HCT116 (cell line): ENCODE measurements around the gene PPP1R3E. TPM values are rescaled to one million over a fixed set of nuclear protein-coding genes. Genes with fewer than 3 reads are reported as not detected.

Source experiments
- ATAC-seq: fragments of 200-7000 bp; cut with Tn5 transposase; 2 replicates; pipeline ENCODE4 v1.9.1; 2020; ENCODE audit warnings: mild to moderate bottlenecking, moderate library complexity
- BruUV-seq: library from RNA; stranded (reverse); fragments of 400-500 nt; replicated peaks from 2 replicates; lab custom pipeline; 2021; lab: Mats Ljungman, UMichigan
- CTCF ChIA-PET: fragments of 300-600 bp; sonication (Branson Sonifier 250); formaldehyde crosslinking; loops from one replicate; lab custom pipeline; 2021; ENCODE audit warnings: antibody characterized with exemption; lab: Charles Lee
- POLR2A ChIA-PET: fragments of 300-600, 350-600 bp; sonication (Branson Sonifier 250); formaldehyde crosslinking; loops from one replicate; lab custom pipeline; 2021; ENCODE audit warnings: antibody characterized with exemption; lab: Charles Lee
- RAD21 ChIA-PET, 2 experiments: fragments of 300-600 bp; sonication (Branson Sonifier 250); formaldehyde crosslinking; loops; one replicate each; lab custom pipeline; 2023; ENCODE audit warnings: low total read pairs in 2 of 2; ENCODE audit not compliant: uncharacterized antibody in 2 of 2, unreplicated experiment in 2 of 2, low non-redundant PET in 1 of 2; lab: Charles Lee
- DNase-seq: peaks from one replicate; pipeline ENCODE4 v3.0.0-alpha.2; 2010; ENCODE audit warnings: low read depth, low spot score
- H2AFZ ChIP-seq: fragments of 200-600 bp; shearing (Covaris generic), sonication (generic); 2 replicates; pipeline ENCODE4 v1.6.1; 2017; ENCODE audit warnings: low read depth, mixed run types, mixed read lengths, antibody characterized with exemption, low read length; ENCODE audit not compliant: poor library complexity, severe bottlenecking
- H3K27ac ChIP-seq: 2 replicates; pipeline ENCODE4 v1.5.1; 2012; ENCODE audit warnings: low read depth, low read length
- H3K27me3 ChIP-seq: fragments of 200-600 bp; sonication (generic); 2 replicates; pipeline ENCODE4 v1.6.1; 2016; ENCODE audit warnings: mixed run types, low read length, mixed read lengths; ENCODE audit not compliant: insufficient read depth
- H3K36me3 ChIP-seq, 2 experiments: fragments of 200-500 bp in 1 of 2; fragments of 200-600 bp in 1 of 2; sonication (Bioruptor generic) in 1 of 2; sonication (generic) in 1 of 2; 2 replicates each; pipeline versions ENCODE4 v1.5.1 to v1.6.1; 2014 to 2016; ENCODE audit warnings: low read length in 2 of 2, inconsistent platforms in 1 of 2, mixed read lengths in 1 of 2, mixed run types in 1 of 2; ENCODE audit not compliant: insufficient read depth in 2 of 2, control insufficient read depth in 1 of 2
- H3K4me1 ChIP-seq, 2 experiments: fragments of 200-600 bp in 1 of 2; sonication (generic) in 1 of 2; 2 replicates each; pipeline versions ENCODE4 v1.5.1 to v1.6.1; 2012 to 2017; ENCODE audit warnings: low read length in 2 of 2, inconsistent platforms in 1 of 2, mild to moderate bottlenecking in 1 of 2, mixed read lengths in 1 of 2, mixed run types in 1 of 2, moderate library complexity in 1 of 2; ENCODE audit not compliant: insufficient read depth in 2 of 2, control insufficient read depth in 1 of 2
- H3K4me2 ChIP-seq: fragments of 200-600 bp; sonication (generic); 2 replicates; pipeline ENCODE4 v1.6.1; 2017; ENCODE audit warnings: mixed run types, low read length, mixed read lengths
- H3K4me3 ChIP-seq, 2 experiments: fragments of 200-600 bp in 1 of 2; sonication (generic) in 1 of 2; replicated peaks in 1 of 2; 2 replicates each; pipeline ENCODE4 v1.5.1; 2011 to 2016; ENCODE audit warnings: low read length in 2 of 2, control low read depth in 1 of 2, low read depth in 1 of 2, mild to moderate bottlenecking in 1 of 2, mixed read lengths in 1 of 2, mixed run types in 1 of 2
- H3K79me2 ChIP-seq: fragments of 200-600 bp; sonication (generic); 2 replicates; pipeline ENCODE4 v1.6.1; 2017; ENCODE audit warnings: mild to moderate bottlenecking, mixed run types, low read length, moderate library complexity, mixed read lengths; ENCODE audit not compliant: insufficient read depth
- H3K9ac ChIP-seq: fragments of 200-600 bp; sonication (generic); 2 replicates; pipeline ENCODE4 v1.6.1; 2016; ENCODE audit warnings: low read length, mixed read lengths
- H3K9me2 ChIP-seq: fragments of 200-600 bp; sonication (generic), shearing (Covaris generic); 2 replicates; pipeline ENCODE4 v1.6.1; 2017; ENCODE audit warnings: mixed run types, mild to moderate bottlenecking, moderate library complexity; ENCODE audit not compliant: insufficient read depth
- H3K9me3 ChIP-seq, 2 experiments: fragments of 200-500 bp in 1 of 2; fragments of 200-600 bp in 1 of 2; sonication (Bioruptor generic) in 1 of 2; sonication (generic) in 1 of 2; 2 replicates each; pipeline ENCODE4 v1.6.1; 2014 to 2017; ENCODE audit warnings: low read length in 2 of 2, mixed read lengths in 2 of 2, inconsistent platforms in 1 of 2, low read depth in 1 of 2, mild to moderate bottlenecking in 1 of 2, mixed run types in 1 of 2, moderate library complexity in 1 of 2; ENCODE audit not compliant: control insufficient read depth in 1 of 2, insufficient read depth in 1 of 2
- H4K20me1 ChIP-seq: fragments of 200-600 bp; sonication (generic), shearing (Covaris generic); 2 replicates; pipeline ENCODE4 v1.6.1; 2017; ENCODE audit warnings: mixed run types, mild to moderate bottlenecking, moderate library complexity; ENCODE audit not compliant: insufficient read depth
- CBX3 ChIP-seq: IDR thresholded peaks from 2 replicates; pipeline ENCODE4 v1.6.1; 2012; ENCODE audit warnings: low read depth
- CEBPB ChIP-seq: IDR thresholded peaks from 2 replicates; pipeline ENCODE4 v1.6.1; 2012; ENCODE audit warnings: low read depth
- CTCF ChIP-seq, 3 experiments: fragments of 200-600 bp in 1 of 3; sonication (generic) in 1 of 3; IDR thresholded peaks in 2 of 3; conservative IDR thresholded peaks in 1 of 3; 2 replicates each; pipeline ENCODE4 v1.5.1; 2012 to 2017; ENCODE audit warnings: low read depth in 2 of 3, low read length in 2 of 3, antibody characterized with exemption in 1 of 3, borderline replicate concordance in 1 of 3, control low read depth in 1 of 3, mild to moderate bottlenecking in 1 of 3, mixed read lengths in 1 of 3, mixed run types in 1 of 3, moderate library complexity in 1 of 3; ENCODE audit not compliant: insufficient read depth in 1 of 3
- EGR1 ChIP-seq: IDR thresholded peaks from 2 replicates; pipeline ENCODE4 v1.6.1; 2012; ENCODE audit warnings: low read depth
- ELF1 ChIP-seq: IDR thresholded peaks from 2 replicates; pipeline ENCODE4 v1.6.1; 2012; ENCODE audit warnings: low read depth, borderline replicate concordance
- EZH2 ChIP-seq: fragments of 200-600 bp; sonication (generic); IDR thresholded peaks from 2 replicates; pipeline ENCODE4 v1.6.1; 2017; ENCODE audit warnings: antibody characterized with exemption, mixed run types
- EZH2phosphoT487 ChIP-seq: fragments of 200-600 bp; IDR thresholded peaks from 2 replicates; pipeline ENCODE4 v1.6.1; 2018; ENCODE audit warnings: antibody characterized with exemption, borderline replicate concordance
- MAX ChIP-seq: IDR thresholded peaks from 2 replicates; pipeline ENCODE4 v1.6.1; 2012
- POLR2A ChIP-seq: IDR thresholded peaks from 2 replicates; pipeline ENCODE4 v1.7.0; 2011; ENCODE audit warnings: borderline replicate concordance; ENCODE audit not compliant: insufficient read depth, insufficient read length; ENCODE audit errors: extremely low read depth
- POLR2AphosphoS5 ChIP-seq: IDR thresholded peaks from 2 replicates; pipeline ENCODE4 v1.6.1; 2011; ENCODE audit warnings: mild to moderate bottlenecking, low read depth, low read length, moderate library complexity
- RAD21 ChIP-seq: IDR thresholded peaks from 2 replicates; pipeline ENCODE4 v1.6.1; 2012; ENCODE audit warnings: low read depth, mild to moderate bottlenecking
- REST ChIP-seq: IDR thresholded peaks from 2 replicates; pipeline ENCODE4 v1.6.1; 2012; ENCODE audit warnings: low read depth
- SIN3A ChIP-seq: IDR thresholded peaks from 2 replicates; pipeline ENCODE4 v1.6.1; 2012; ENCODE audit warnings: low read depth
- SP1 ChIP-seq: IDR thresholded peaks from 2 replicates; pipeline ENCODE4 v1.6.1; 2012; ENCODE audit warnings: low read depth
- TCF7L2 ChIP-seq: IDR thresholded peaks from 2 replicates; pipeline ENCODE4 v1.7.0; 2011; ENCODE audit warnings: borderline replicate concordance, inconsistent platforms; ENCODE audit not compliant: insufficient read depth, insufficient read length; ENCODE audit errors: extremely low read depth
- ZFX ChIP-seq: fragments of 450-650 bp; IDR thresholded peaks from 2 replicates; pipeline ENCODE4 v1.6.1; 2017
- ZNF274 ChIP-seq: fragments of 200-500 bp; sonication (Bioruptor generic); IDR thresholded peaks from 2 replicates; pipeline ENCODE4 v1.6.1; 2014; ENCODE audit warnings: mild to moderate bottlenecking, low read depth, low read length, inconsistent platforms
- intact Hi-C: fragments of 100-400 bp; cut with micrococcal nuclease; formaldehyde crosslinking; loops from 2 replicates; pipeline ENCODE4 v1.10.0; 2022
- total RNA-seq: library from RNA; stranded (reverse); gene quantifications from one replicate; pipeline ENCODE4 v1.2.1, GENCODE V29; 2021; ENCODE audit not compliant: unreplicated experiment

Gene PPP1R3E
- total RNA-seq, 1 experiment from 2014 or later: 5.6 TPM

- intact Hi-C loops: no loop called here
- ATAC-seq (no peak), DNase-seq (no peak)
- no peak overlapping the region for H2AFZ ChIP-seq
- no peak overlapping the region for H3K4me3 ChIP-seq
- no peaks in the 10 kb centered on the region for H4K20me1 ChIP-seq
- H3K36me3 ChIP-seq: peaks cover 30 to 31% of the 10 kb centered on the region in 2 experiments; a peak in 3 of 4 replicates
- CTCF ChIA-PET: no interaction called here
- POLR2A ChIA-PET: no interaction called here
- H3K4me1 ChIP-seq: peaks cover 12 to 23% of the 10 kb centered on the region in 2 experiments; a peak in 3 of 4 replicates
- no peak overlapping the region for H3K4me2 ChIP-seq
- no peaks in the 10 kb centered on the region for H3K27me3 ChIP-seq
- no peaks in the 10 kb centered on the region for H3K9me2 ChIP-seq
- TF ChIP-seq EZH2phosphoT487 (no peak), SIN3A (no peak), REST (no peak), ELF1 (no peak), EGR1 (no peak), POLR2A (no peak), ZNF274 (no peak), EZH2 (no peak), MAX (no peak), ZFX (no peak), TCF7L2 (no peak), CEBPB (no peak), CBX3 (no peak), SP1 (no peak), CTCF (IDR thresholded peaks at IDR 0.05 in 2 of 3, conservative IDR thresholded peaks at IDR 0.05 in 1 of 3; ENCODE audit: borderline replicate concordance in 1 of 3, insufficient read depth in 1 of 3, low read depth in 2 of 3, low read length in 2 of 3) (no peak), RAD21 (no peak), POLR2AphosphoS5 (no peak)
- no peaks in the 10 kb centered on the region for H3K9me3 ChIP-seq
- peaks cover 30% of the 10 kb centered on the region for H3K79me2 ChIP-seq
- RAD21 ChIA-PET: no interaction called here
- H3K27ac ChIP-seq: no peak overlapping the region
- no peak overlapping the region for H3K9ac ChIP-seq
- BruUV-seq: no TSS peak
Measured at GRCh38 chr14:23324455-23324846, 21.8 kb upstream of the PPP1R3E start.
